ES-I3 (cell line): ENCODE data around the gene SYNGR3.
"Not testable (repeated sequence)": the region's sequence is repeated elsewhere in the genome, so short reads cannot be mapped to it uniquely, and the experiment has no call there.

ENCODE experiments used
- H3K36me3 ChIP-seq: 2 replicates; pipeline ENCODE4 v1.6.1; 2013; ENCODE audit warnings: mild to moderate bottlenecking, low read length, control low read depth, moderate library complexity; ENCODE audit not compliant: insufficient read depth
- H3K4me1 ChIP-seq: 2 replicates; pipeline ENCODE4 v1.6.1; 2013; ENCODE audit warnings: mild to moderate bottlenecking, control low read depth, low read length; ENCODE audit not compliant: insufficient read depth
- H3K9ac ChIP-seq: 2 replicates; pipeline ENCODE4 v1.6.1; 2013; ENCODE audit warnings: low read depth, mild to moderate bottlenecking, low read length, moderate library complexity
- H3K9me3 ChIP-seq: 2 replicates; pipeline ENCODE4 v1.6.1; 2013; ENCODE audit warnings: mild to moderate bottlenecking, low read length, moderate library complexity; ENCODE audit not compliant: control insufficient read depth, insufficient read depth

SYNGR3 gene

GRCh38 chr16:2009791-2010510 lies 20.2 kb downstream of the SYNGR3 start, which contains the start of gene ZNF598:
TSS of gene ZNF598 (minus strand) at chr16:2009821.
- Histone ChIP-seq H3K9ac (peak within 1 kb of the TSS; percentile 89), H3K9me3 (no peaks in the 10 kb centered on the region), H3K36me3 (no peaks in the 10 kb centered on the region), H3K4me1 (peaks cover 6% of the 10 kb centered on the region; the same call in 1 of the 2 replicates)

DNA sequence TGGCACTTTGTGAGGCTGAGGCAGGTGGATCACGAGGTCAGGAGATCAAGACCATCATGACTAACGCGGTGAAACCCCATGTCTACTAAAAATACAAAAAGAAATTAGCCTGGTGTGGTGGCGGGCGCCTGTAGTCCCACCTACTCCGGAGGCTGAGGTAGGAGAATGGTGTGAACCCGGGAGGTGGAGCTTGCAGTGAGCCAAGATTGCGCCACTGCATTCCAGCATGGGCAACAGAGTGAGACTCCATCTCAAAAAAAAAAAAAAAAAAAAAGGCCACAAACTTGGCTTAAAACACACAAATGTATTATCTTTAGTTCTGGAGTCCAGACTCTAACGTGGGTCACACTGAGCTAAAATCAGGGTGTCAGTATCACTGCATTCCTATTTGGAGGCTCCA lies 22.0 kb downstream of the SYNGR3 start:
- not testable (repeated sequence) for H3K9ac ChIP-seq, H3K4me1 ChIP-seq, H3K9me3 ChIP-seq, H3K36me3 ChIP-seq

GRCh38 chr16:2013527-2013926 lies 23.8 kb downstream of the SYNGR3 start:
- H3K36me3 ChIP-seq = no peaks in the 10 kb centered on the region
- H3K9me3 ChIP-seq = no peaks in the 10 kb centered on the region
- H3K9ac ChIP-seq = no peak overlapping the region
- H3K4me1 ChIP-seq = peaks cover under 1% of the 10 kb centered on the region; the same call in 1 of the 2 replicates

GRCh38 chr16:2015117-2015946 lies 25.6 kb downstream of the SYNGR3 start:
- Histone ChIP-seq H3K9ac (no peak overlapping the region), H3K36me3 (no peaks in the 10 kb centered on the region), H3K4me1 (no peaks in the 10 kb centered on the region), H3K9me3 (no peaks in the 10 kb centered on the region)

- Histone ChIP-seq H3K9me3 (no peaks in the 10 kb centered on the region), H3K36me3 (no peaks in the 10 kb centered on the region), H3K9ac (no peak overlapping the region), H3K4me1 (no peaks in the 10 kb centered on the region)
Observed at GRCh38 chr16:2015947-2016208, 26.1 kb downstream of the SYNGR3 start.

DNA sequence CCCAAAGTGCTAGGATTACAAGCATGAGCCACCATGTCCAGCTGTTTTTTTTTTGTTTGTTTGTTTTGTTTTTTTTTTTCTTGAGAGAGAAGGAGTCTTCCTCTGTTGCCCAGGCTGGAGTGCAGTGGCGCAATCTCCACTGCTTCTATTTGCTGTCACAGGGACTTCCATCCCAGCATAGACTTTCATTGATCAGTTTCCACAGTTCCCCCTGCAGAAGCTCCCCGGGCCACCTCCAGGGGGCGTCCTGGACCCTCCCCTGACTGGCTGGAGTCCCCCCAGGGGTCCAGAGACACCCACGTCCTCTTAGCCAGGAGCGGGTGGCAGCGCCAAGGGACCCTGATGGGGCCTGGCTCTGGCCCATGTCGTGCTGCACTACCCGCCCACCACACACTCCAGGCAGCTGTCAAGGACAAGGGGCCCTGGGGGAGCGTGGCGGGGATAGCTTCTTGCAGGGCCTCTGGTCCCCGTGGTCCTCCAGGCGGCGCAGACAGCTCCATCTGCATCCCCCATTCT lies 26.7 kb downstream of the SYNGR3 start:
- no peaks in the 10 kb centered on the region for H3K4me1 ChIP-seq
- H3K9me3 ChIP-seq = no peaks in the 10 kb centered on the region
- H3K9ac ChIP-seq = no peak overlapping the region
- H3K36me3 ChIP-seq = no peaks in the 10 kb centered on the region

DNA sequence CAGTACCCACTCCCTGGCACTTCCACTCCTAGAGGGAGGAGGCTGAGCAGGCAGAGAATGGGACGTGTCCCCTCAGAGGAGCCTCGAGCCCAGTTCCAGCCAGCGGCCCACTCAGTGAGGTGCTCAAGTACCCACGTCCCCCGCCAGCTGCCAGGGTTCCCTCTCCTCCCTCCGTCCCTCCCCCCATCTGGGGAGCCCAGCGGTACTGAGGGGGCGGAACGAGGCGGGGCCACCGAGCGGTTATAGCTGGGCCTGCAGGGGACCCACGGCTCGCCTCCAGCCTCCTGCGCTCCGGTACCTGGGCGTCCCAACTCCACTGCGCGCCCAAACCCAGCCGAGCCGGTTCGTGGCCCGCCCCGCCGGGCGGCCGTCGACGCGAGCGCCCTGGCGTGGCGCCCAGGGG lies 29.7 kb downstream of the SYNGR3 start, which contains the start of gene NPW:
Gene NPW, plus strand, starts transcription at position 268 of the 403 bp plus-strand sequence.
- Histone ChIP-seq H3K4me1 (peaks cover 6% of the 10 kb centered on the region; the same call in 1 of the 2 replicates), H3K36me3 (no peaks in the 10 kb centered on the region), H3K9me3 (no peaks in the 10 kb centered on the region), H3K9ac (peak within 1 kb of the TSS; percentile 62; the same call in 1 of the 2 replicates)

DNA sequence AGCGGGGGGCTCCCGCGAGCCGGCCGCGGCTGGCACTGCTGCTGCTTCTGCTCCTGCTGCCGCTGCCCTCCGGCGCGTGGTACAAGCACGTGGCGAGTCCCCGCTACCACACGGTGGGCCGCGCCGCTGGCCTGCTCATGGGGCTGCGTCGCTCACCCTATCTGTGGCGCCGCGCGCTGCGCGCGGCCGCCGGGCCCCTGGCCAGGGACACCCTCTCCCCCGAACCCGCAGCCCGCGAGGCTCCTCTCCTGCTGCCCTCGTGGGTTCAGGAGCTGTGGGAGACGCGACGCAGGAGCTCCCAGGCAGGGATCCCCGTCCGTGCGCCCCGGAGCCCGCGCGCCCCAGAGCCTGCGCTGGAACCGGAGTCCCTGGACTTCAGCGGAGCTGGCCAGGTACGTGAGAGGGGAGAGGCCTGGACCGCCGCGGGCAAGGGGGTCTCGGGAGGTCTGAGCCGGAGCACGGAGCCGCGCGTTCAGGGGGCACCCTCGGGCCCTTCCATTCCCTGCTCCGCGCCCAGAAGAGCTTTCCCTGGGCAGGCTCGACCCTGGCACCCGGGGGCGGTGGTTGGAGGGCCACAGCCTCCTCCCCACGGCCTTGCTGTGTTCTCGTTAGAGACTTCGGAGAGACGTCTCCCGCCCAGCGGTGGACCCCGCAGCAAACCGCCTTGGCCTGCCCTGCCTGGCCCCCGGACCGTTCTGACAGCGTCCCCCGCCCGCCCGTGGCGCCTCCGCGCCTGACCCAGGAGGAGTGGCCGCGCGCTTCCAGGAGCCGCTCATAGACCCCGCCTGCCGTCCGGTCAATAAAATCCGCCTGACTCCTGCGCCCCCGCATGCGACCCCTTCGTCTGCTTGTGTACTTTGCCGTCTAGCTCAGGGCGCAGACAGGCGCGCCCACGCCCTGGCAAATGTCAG lies 30.4 kb downstream of the SYNGR3 start:
- H3K9me3 ChIP-seq = no peaks in the 10 kb centered on the region
- H3K4me1 ChIP-seq = peaks cover 6% of the 10 kb centered on the region; the same call in 1 of the 2 replicates
- H3K36me3 ChIP-seq = no peaks in the 10 kb centered on the region
- H3K9ac ChIP-seq = peak overlapping the region; percentile 62; the same call in 1 of the 2 replicates

- Histone ChIP-seq H3K36me3 (no peaks in the 10 kb centered on the region), H3K9ac (peak overlapping the region; percentile 42), H3K9me3 (no peaks in the 10 kb centered on the region), H3K4me1 (peaks cover 6% of the 10 kb centered on the region; the same call in 1 of the 2 replicates)
Observed at GRCh38 chr16:2022723-2023091, 32.9 kb downstream of the SYNGR3 start.

DNA sequence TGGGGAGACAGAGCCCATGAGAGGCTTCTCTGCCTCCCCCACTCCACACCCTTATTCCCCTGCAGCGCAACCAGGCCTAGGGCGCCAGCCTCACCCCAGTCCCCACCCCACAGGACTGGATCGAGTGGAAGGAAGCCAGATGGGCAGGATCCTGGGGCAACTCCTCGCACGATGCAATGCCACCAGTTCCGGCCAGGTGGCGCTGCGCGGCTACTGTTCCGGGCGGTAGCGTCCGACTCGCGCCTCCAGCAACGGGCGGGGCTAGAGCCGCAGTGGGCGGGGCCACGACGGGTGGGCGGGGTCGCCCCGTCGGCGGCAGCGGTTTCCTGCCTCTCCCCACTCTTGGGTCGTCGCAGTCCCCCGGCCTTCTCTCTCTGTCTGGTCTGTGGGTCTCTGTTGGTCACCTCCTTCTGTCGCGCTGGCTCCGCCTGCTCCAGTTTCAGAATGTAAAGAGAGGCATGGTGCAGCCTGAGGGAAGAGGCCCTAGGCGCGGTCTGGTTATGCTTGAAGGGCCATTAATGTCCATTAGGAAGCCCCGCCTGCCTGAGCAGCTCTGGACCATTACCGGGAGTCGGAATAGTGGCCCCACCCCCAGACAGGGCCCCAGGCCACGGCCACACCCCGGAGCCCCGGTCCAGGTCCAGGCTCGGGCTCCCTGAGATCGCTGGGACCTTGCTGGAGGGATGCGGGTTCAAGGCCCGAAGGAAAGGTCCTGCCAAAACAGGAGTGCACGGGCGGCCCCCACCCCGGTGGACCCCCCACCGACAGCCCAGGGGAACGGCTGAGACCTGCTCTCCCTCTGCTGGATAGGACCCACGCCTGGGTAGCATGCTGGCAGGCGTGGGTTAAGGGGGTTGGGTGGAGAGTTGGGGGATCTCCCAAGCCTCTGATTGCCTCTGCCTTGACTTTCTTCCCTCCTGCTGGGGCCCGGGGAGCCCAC lies 33.6 kb downstream of the SYNGR3 start:
- H3K9ac ChIP-seq = peak overlapping the region; percentile 42
- H3K4me1 ChIP-seq = peaks cover 6% of the 10 kb centered on the region; the same call in 1 of the 2 replicates
- no peaks in the 10 kb centered on the region for H3K36me3 ChIP-seq
- no peaks in the 10 kb centered on the region for H3K9me3 ChIP-seq

GRCh38 chr16:2024032-2024420 lies 34.3 kb downstream of the SYNGR3 start:
- Histone ChIP-seq H3K4me1 (peaks cover 6% of the 10 kb centered on the region; the same call in 1 of the 2 replicates), H3K36me3 (no peaks in the 10 kb centered on the region), H3K9ac (peak overlapping the region; percentile 42; the same call in 1 of the 2 replicates)

GRCh38 chr16:2025251-2025650 lies 35.5 kb downstream of the SYNGR3 start:
- no peaks in the 10 kb centered on the region for H3K9me3 ChIP-seq
- no peak overlapping the region for H3K9ac ChIP-seq
- peaks cover 6% of the 10 kb centered on the region; the same call in 1 of the 2 replicates for H3K4me1 ChIP-seq
- no peaks in the 10 kb centered on the region; the same call in 1 of the 2 replicates for H3K36me3 ChIP-seq

More at GRCh38 chr16:2024032-2024420, 34.3 kb downstream of the SYNGR3 start:
- H3K9me3 ChIP-seq = no peaks in the 10 kb centered on the region

DNA sequence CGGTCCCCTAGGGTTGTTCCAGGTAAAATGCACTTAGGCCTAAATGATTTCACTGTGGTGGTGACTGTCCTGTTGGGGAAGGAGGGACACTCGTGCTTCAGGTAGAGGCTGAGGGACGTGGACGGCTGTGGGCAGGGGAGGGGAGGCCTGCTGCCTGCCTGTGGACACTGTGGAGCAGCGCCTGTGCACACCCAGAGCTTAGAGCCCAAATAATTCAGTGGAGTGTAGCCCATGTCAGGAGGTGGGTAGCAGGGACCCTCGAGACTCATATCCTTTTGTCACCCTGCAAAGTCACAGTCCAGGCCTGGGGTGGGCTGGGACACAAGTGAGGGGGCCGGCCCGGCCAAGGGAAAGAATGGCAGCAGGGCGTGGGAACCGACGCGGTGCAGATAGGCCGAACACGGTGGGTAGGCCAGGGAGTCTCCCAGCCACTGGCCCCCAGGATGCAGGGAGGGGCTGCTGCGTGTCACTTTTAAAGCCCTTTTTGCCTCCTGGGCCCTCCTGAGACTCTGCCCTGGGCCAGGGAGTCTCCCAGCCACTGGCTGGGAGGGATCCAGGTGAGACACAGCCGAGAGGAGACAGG lies 36.2 kb downstream of the SYNGR3 start:
- peak overlapping the region; percentile 44; the same call in 1 of the 2 replicates for H3K9ac ChIP-seq
- no peaks in the 10 kb centered on the region; the same call in 1 of the 2 replicates for H3K36me3 ChIP-seq
- no peaks in the 10 kb centered on the region for H3K9me3 ChIP-seq
- H3K4me1 ChIP-seq = peaks cover 6% of the 10 kb centered on the region; the same call in 1 of the 2 replicates
